HG02623 (cell line): ENCODE data around the gene KRT3.

Experiments used
- ATAC-seq: cut with Tn5 transposase; IDR thresholded peaks from one replicate; pipeline ENCODE4 v1.9.1; 2021; ENCODE audit warnings: moderate library complexity; ENCODE audit not compliant: unreplicated experiment

KRT3 gene

DNA sequence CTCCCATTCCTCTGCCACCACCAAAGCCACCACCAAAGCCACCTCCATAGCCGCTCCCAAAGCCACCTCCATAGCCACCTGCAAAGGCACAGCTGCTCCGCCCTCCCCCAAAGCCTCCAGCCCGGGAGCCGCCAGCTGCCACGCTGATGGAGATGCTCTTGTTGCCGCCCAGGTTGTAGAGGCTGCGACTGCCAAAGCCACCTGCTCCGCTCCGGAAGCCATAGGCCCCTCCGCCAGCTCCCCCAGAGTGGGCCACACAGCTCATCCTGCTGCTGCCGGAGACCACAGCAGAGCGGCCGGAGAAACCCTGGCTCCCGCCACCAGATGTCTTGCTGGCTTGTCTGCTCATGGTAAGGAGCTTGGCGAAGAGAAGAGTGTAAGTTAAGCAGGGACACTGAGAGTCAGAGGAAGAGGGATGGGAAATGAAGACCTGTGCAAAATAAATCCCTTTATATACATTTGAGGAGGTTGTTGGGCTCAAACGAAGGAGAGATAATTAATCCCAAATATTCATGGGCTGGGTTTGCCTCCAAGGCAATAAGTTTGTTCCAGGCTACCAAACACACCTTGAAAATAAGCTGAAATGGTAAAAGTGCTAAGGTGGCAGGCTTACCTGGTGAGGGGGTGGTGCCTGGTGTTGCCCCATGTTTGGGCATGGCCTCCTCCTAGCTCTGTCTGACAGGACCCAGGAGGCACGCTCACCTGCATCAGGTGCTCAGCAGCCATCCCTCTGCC, at the start of gene KRT3:
Gene KRT3, minus strand, starts transcription at position 424 of the 735 bp plus-strand sequence. Its CDS starts 75 bp downstream, at position 349.
- no peak for ATAC-seq

DNA sequence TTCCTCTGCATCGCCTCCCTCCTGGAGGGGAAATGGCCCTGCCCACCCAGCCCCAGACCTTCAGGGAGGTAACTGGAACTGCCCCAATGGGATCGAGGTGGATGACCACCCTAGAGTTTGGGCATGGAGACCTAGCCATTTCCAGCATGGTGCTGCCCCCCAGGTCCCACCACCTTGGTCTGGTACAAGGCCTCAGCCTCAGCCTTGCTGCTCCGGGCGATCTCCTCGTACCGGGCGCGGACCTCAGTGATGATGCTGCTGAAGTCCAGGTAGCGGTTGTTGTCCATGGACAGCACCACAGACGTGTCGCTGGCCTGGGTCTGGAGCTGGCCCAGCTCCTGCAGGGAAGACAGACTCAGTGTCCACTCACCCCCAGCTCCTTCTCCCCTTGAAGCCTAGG, 48.5 kb upstream of the KRT3 start:
- no peak for ATAC-seq

DNA sequence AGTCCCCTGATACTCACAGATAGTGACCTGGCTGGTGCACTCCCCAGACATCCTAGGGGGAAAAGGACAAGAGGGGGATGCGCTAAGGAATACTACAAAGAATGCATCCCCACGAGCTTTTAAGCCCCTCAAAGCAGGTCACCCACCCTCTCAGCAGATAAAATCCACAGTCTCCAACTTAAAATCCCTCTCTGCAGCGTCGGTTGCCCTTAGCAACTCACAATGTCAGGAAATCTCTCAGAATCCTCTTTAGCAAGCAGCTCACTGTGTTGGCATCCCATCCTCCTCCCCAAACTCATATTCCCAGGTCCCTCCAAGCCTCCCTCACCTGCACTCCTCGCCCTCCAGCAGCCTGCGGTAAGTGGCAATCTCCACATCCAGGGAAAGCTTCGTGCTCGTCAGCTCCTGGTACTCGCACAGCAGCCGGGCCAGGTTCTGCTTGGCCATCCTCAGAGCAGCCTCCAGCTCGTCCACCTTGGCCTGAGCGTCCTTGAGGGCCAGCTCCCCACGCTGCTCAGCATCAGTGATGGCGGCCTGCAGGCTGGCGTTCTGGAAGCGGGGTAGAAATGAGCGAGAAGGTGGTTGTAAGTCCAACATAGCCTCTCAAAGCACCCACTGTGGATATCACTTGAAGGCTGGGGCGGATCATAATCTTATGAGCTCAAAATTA, 43.7 kb upstream of the KRT3 start:
- no peak for ATAC-seq

DNA sequence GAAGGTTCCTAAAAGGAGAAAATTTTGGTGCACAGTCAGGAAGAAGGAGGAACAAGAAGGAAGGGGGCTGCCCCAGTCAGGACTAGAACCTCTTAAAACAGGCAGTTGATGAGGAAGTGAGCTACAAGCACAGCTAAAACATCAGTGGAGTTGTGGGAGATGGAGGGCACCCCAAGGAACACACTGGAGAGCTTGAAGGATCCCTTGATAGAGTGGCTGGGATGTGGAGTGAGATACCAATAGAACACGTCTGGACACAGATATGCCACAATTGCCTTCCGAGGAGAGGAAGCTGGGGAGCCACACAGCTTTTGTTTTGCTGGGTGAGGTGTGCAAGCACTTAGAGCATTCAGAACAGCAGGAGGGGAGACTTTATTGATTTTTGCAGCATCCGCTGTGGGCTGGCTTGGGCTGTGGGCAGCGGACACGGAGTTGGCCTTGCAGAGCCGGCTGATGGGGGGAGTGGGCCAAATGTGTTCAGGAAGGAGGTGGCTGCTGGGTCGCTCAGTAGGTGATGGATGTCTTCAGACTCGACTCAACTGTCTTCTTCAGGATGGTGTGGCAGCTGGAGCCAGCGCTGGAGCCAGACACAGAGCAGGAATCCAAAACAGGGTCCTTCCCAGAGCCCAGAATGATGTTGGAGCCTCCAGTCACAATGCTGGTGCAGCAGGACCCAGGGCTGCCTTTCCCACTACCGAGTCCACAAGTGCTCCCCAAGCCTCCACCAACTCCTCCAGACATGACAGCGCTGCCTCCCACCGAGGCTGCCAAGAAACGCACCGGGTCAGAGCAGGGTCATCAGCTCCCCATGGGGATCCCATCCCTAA, 42.9 kb upstream of the KRT3 start:
- ATAC-seq = no peak

DNA sequence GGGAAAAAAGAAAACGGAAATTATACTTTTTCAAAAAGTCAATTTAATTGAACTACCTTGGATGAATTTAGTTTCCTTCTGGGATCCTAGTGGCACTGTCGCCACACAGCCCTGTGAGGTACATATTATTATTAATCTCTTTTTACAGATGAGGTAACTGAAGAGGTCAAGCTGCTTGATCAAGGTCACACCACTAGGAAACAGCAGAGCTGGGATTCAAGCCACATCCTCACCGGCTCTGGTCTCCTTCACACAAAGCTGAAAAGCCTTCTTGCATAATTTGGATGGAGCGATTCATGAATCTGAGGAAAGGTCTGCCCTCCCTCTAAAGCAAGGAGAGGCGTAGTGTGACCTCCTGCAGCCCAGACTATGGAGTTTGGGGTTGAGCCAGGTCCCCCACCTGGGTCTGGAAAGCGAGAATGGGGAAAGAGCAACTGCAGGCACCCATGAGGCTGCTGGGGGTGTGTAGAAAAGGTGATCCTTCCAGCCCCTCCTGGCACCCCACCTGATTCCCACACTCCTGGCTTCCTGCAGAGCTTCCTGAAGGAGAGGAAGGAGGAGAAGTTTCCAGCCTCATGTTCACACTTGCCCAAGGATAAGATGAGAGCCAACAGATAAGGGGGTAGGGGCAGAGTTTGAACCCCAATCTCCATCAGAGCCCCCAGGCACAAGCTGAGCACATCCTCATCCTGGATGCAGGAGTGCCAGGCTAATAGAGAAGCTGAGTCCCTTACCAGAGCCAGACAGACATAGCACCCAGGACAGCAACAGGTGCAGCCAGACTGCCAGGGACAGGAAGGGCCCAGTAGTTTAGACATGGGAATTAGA, 42.1 kb upstream of the KRT3 start:
- no peak for ATAC-seq

DNA sequence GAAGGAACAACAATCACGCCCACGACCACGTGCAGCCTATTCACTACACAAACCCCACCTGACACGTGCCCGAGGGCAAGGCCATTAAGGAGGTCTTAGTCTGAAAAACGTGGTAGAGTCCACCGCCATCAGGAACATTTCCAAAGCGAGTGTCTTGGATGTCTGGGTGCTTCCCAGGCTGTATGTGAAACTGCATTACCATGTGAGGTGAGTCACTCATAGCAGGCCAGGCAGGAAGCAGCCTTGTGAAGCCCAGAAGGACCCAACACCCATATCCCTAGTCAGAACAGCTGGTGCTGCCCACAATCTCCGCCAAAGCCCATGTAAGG, 41.5 kb upstream of the KRT3 start:
- no peak for ATAC-seq

DNA sequence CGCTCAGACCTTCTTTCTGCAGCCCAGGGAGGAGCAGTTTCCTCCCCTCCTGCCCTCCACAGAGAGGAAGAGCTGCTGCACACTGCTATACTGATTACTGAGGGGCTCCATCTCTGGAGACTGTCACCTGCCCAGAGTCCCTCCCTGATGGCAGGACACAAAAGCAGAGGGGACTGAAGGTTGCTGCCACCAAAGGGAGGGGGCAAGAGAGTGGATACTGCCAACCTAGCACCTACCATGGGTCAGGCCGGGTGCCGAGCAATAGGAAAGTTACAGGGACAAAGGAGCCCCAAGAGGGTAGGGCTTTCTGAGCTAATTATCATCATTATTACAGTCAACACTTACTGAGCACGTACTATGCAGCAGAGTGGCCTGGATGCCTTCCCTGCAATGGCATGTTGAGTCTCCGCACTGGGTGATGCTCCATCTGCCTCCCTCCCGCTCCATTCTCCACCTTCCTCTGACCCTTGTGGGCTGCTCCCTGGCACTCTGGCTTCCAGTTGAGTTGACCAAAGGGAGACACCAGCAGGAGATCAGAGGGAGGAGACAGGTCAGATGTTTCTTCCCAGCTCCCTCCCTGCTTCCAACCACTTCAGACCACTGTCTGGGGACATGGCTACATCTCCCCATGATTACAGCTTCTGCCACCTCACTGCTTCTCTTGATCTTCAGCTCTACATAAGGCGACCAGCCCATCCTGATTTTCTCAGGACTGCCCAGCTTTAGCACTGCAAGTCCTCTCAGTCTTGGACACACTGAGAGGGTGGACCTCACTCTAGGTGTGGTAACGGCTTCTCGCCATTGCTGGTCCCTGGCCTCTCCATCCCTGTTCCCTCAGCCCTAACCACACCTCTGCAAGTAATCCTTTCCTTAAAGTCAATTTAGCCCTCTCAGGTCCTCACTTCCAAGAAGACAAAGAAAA, 40.8 kb upstream of the KRT3 start:
- no peak for ATAC-seq

DNA sequence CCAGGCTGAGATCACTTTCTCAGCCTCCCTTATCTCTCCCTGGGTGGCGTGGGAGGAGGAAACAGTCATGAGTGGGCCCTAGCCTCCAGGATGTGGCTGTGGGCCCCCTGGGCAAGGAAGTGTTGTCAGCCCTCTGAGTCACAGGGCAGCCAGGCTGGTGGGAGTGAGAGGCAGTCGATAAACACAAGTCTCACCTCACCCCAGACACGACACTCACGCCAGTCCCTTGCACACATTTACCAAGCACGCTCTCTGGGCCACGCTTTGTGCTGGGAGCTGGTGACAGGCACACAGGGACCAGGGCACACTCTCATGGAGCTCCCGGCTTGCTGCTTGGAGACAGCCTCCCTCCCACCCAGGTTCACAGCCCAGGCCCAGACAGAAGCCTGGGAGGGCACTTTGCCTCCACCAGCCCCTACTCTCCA, 40.1 kb upstream of the KRT3 start:
- ATAC-seq = no peak

DNA sequence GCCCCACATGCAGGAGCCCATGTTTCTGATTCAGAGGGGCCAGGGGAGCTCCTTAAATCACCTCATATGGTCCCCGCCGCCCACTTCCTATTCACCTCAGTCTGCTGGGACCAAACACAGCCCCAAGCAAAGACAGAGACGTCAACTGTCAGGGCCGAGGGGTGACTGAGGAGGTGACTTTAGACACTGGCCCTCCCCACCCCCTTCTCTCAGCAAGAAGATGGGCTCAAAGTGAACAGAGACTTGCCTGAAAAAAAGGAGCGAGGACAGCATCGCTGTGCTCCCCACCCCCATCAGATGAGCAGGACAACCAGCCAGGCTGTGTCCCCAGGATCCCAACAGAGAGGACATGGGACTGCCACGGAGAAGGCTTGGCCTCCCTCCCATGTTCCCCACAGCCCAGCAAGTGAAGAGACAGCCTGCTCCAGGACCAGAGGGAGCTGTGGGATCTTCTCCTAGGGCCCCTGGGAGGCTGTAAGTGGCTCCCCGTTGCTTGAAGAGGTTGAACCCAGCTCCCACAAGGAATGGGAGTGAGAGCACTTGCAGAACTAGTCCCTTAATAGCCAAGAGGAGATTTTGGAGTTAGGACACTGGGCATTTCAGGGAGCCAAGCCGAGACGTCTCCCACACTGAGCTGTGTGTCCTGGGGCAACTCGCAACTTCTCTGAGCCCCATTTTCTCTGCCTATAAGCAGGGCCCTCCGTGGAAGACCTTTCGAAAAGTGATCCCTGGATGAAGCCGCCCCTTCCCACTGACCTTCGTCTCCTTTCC, 39.5 kb upstream of the KRT3 start:
- no peak for ATAC-seq

DNA sequence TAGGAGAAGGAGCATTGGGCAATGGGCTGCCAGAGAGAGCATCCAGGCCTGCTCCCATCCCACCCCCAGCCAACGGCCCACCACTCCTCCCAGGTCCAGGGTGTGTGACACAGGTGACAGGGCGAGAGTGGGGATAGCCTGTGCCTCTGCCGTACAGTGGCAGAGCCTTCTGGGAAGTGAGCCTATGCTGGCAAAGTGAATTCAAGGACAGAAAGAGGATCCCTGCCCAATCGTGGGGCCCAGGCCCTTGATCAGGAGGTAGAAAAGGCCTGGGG, 38.7 kb upstream of the KRT3 start:
- no peak for ATAC-seq

DNA sequence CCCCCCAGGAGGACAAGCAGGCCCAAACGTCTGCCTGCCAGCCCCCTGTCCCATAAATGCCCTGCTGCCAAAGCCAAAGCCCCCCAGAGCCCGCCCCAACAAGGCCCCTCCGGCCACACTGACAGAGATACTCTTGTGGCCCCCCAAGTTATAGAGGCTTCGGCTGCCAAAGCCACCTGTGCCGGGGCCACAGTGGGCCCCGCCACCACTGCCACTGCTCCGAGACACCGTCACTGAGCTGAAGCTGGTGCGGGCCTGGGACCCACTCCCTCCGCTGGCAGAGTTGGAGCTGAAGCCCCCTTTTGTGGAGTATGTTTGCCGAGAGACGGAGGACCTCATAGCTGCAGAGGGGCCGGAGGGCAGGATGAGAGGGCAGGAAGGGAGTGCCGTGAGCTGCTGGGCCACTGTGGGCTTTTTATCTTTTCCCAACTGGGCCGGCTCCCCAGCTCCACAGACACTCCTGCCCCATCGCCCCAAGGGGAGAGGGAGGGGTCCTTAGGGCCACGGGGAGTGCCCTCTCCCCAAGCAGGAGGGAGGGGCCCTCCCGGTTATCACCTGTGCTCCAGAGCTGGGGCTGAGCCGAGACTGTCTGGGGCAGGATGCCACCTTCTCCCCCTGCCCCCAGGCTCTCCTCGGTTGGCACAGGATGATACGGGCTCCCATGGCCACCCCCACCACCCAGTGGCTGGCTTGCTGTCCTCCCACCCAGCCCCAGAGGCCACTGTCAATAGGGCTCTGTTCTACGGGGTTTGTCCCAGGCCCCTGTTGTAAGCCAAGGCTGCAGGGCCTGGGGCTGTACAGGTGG, 38.2 kb upstream of the KRT3 start, which contains the start of gene KRT79:
Gene KRT79, minus strand, starts transcription at position 390 of the 805 bp plus-strand sequence. Its CDS starts 51 bp downstream, at position 339.
- no peak for ATAC-seq

DNA sequence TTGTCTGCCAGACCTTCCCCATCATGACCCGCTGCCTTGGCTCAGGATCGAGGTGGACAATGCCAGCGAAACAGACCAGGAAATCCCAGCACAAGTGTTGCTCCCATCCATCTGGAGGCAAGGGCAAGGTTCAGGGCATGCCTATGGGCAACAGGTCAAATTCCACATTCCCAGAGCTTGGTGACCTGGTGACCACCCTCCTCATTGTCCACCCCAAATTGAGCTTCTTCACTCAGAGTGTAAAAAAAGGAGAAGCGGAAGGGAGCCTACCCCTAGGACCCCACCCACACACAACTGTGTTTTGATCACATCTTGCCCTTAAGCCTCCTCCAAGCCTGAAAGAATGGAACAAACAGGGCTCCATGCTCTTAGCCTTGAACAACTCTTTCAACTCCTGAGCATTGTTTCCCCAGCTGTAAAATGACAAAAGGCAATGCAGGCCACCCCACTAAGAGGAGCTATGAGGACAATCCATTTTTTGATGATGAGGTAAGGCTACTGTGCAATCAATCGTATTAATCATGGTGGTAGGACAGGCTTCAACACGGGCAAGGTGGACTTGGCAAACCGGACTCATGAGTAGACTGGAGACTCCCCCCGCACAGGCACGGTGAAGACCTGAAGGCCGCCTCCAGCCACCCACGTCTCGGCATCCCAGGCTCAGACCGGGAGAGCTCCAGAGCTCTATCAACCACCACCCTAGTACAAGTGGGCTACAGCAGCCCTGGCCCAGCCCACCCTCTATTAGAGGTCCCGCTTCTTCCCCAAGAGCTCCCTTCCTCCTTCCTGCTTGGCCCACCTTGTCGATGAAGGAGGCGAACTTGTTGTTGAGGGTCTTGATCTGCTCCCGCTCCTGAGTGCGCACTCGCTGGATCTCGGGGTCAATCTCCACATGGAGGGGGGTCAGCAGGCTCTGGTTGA, 37.3 kb upstream of the KRT3 start:
- no peak for ATAC-seq

DNA sequence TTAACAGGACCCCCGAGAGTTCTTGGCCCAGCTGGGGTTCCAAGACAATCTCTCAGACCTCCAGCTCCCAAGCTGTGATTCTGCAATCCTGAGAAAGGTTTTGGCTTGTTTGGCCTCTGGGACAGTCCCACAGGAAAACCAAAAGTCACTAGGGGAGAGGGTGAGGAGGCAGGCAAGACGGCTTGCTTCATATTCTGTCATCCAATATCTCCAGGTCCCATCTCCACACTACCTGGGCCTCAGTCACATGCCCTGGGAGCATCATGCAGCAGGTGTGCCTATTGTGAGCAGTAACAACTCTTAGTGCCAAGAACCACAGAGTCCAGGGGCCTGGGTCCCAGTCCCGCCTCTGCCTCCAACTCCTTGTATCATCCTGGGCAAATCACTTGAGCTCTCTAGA, 36.5 kb upstream of the KRT3 start:
- no peak for ATAC-seq

DNA sequence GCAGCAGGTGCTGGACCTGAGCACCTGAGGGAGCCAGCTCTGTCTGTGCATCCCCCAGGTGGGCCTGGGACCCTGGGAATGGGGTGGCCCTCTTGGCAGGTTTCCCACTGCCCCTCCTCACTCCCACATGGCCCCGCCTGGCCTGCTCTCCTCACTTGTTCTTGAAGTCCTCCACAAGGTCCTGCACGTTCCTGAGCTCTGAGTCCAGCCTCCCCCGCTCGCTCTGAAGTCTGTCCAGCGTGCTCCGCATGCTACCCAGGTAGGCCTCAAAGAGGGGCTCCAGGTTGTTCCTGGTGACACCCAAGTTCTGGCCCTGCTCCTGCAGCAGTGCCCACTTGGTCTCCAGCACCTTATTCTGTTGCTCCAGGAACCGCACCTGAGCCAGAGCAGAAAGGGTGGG, 35.3 kb upstream of the KRT3 start:
- no peak for ATAC-seq

DNA sequence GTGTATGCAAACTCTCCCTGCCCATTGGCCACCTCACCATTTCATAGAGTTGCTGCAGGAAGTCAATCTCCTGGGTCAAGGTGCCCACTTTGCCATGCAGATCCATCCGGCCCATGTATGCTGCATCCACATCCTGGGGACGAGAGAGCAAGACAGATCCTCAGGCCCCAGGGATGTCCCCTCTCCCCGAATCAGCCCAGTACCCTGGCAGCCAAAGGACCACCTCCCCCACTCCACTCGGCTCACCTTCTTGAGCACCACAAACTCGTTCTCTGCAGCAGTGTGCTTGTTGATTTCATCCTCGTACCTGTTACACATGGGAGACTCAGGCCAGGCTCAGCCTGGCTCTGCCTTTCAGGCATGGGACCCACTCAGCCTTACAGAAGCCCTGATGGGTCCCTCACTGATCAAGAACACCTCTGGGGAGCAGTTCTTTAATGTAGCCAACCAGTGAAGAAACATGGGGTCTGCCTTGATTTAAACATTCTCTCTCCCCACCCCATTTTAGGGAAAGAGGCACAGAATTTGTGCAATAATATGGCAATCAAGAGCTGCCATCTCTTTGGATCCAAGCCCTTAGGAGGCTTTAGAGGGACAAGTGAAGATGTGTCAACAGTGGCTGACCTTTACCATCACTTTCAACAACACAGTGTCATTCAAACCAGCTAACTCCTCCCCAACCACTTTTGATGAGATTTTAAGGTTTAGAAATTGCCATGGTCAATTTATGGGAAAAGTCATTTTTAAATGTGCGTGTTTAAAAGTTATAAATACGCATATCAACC, 34.3 kb upstream of the KRT3 start:
- ATAC-seq = no peak

DNA sequence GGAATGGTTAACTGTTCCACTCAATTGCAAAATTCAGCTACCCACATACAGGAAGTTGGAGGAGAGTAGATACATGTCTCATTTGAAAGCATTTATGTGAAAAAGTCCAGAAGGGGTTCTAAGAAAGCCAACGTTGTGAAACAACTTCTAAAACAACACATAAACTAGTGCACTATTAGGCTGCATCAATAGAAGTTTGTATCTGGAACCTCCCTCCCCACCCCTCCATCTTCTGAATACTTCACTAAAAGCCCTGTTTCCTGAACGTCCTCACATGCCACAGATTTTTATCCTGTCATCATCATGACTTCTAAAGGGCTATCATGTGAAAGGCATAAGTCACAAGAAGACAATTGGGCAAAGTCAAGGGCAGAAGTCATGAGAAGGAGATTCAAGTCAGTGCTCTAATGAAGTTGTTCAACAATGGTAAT, 32.7 kb upstream of the KRT3 start:
- no peak for ATAC-seq

DNA sequence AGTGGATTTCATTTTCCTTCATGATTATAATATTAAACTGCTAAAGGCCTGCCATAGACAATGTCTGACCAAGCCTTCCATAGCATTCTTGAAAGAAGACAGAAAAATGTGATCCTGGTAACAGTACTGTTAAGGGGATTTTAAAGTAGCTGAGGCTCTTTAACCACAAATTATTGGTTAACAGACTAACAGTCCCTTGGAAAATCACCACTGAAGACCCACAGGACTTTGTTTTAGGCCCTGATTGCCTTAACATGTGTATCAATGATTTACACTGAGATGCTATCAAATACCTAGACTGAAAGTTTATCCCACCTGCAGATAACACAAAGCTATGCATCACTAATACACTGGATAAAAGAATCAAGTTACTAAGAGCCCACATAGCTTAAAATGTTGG, 32.2 kb upstream of the KRT3 start:
- ATAC-seq = no peak
